Measurements from ENCODE around the gene CHAC1. TPM values are rescaled to one million over a fixed set of nuclear protein-coding genes. Genes with fewer than 3 reads are reported as not detected.

The CHAC1 gene
- total and polyA plus RNA-seq, 2 of the 13 experiments (the other 11 are each of a cell fraction or from before 2014, with no cell fraction given) = 0.44 TPM; not detected in 1

- no peaks in the 10 kb centered on the region for H3K36me3 ChIP-seq (replicated peaks in 1 of 2; ENCODE audit: control insufficient read depth in 1 of 2, insufficient read depth in 2 of 2, low read length in 2 of 2)
- H2AFZ ChIP-seq (ENCODE audit: low read length) = peak overlapping the region; percentile 17
- ChIA-PET CTCF (ENCODE audit: low intra/inter-chr PET ratio, low total read pairs) (no interaction called here), POLR2A (interaction anchor here (0.6 to 2.6 kb wide), 3 partner anchors 9 to 12 kb away, joined by 4 to 10 read pairs (median 4); partner anchors contain the start of gene DLL4)
- peak overlapping the region; percentile 56 for H3K9ac ChIP-seq (ENCODE audit: insufficient read depth, low read depth, low read length)
- FAIRE-seq (no peak), ATAC-seq (peak; percentile 47), DNase-seq (ENCODE audit: low spot score) (peak; percentile 55)
- no peaks in the 10 kb centered on the region for H4K20me1 ChIP-seq (ENCODE audit: insufficient read depth, low read length)
- H3K4me1 ChIP-seq (ENCODE audit: insufficient read depth, low read length) = peaks cover 84% of the 10 kb centered on the region
- intact Hi-C loops (cut with micrococcal nuclease; ENCODE audit: unreplicated experiment) = no loop called here
- no peak overlapping the region for H3K27ac ChIP-seq (ENCODE audit: extremely low read length, insufficient read depth, low read length)
- peak overlapping the region; percentile 92 for H3K4me2 ChIP-seq (ENCODE audit: low read depth, low read length)
- no peaks in the 10 kb centered on the region for H3K9me3 ChIP-seq (ENCODE audit: low read length)
- 0% methylated on average over 1 of the region's 19 CpGs for WGBS (ENCODE audit: low lambda C conversion rate)
- peak overlapping the region; percentile 20 to 71 (median 54) for H3K4me3 ChIP-seq (replicated peaks in 1 of 3; ENCODE audit: insufficient read depth in 1 of 3, low read depth in 2 of 3, low read length in 3 of 3)
- no TSS peak for BruUV-seq (replicated peaks)
- in situ Hi-C loops (cut with HindIII; ENCODE audit: extremely low pct_ligation_motif_present, low pct_unique_long_range_greater_than_20kb) = no loop called here
- no peaks in the 10 kb centered on the region for H3K79me2 ChIP-seq (ENCODE audit: insufficient read depth, low read length)
- H3K27me3 ChIP-seq (ENCODE audit: control insufficient read depth in 1 of 2, insufficient read depth in 2 of 2, low read length in 2 of 2) = peaks cover 3 to 42% of the 10 kb centered on the region in 2 experiments; a peak in 3 of 5 replicates
- no peak for TF ChIP-seq TOPORS (CRISPR knock-in tag; IDR thresholded peaks at IDR 0.05)
- no peak for TF ChIP-seq HMGA1 (CRISPR knock-in tag; conservative IDR thresholded peaks at IDR 0.05)
- no peak for TF ChIP-seq ARID3A (IDR thresholded peaks at IDR 0.05; ENCODE audit: low read depth, low read length)
- no peak for TF ChIP-seq U2AF2 (IDR thresholded peaks at IDR 0.05; ENCODE audit: low read depth, low read length)
- TF ChIP-seq TSC22D2 (CRISPR knock-in tag; IDR thresholded peaks at IDR 0.05; ENCODE audit: borderline replicate concordance) = no peak
- no peak; the same call in 1 of the 2 replicates for TF ChIP-seq KDM2A (CRISPR knock-in tag; IDR thresholded peaks at IDR 0.05; ENCODE audit: borderline replicate concordance, low read depth)
- peak; percentile 65; the same call in 1 of the 2 replicates for TF ChIP-seq SAFB2 (CRISPR knock-in tag; IDR thresholded peaks at IDR 0.05; ENCODE audit: borderline replicate concordance, low read depth)
- TF ChIP-seq POGZ (CRISPR knock-in tag; IDR thresholded peaks at IDR 0.05) = no peak
- no peak for TF ChIP-seq ZMYM4 (CRISPR knock-in tag; IDR thresholded peaks at IDR 0.05)
- no peak for TF ChIP-seq ATF7 (IDR thresholded peaks at IDR 0.05)
- 0 out of 2 replicates have a peak, but pooled peaks have one; percentile 51 for TF ChIP-seq ATF7 (CRISPR knock-in tag; IDR thresholded peaks at IDR 0.05)
- TF ChIP-seq, protein P1, sequence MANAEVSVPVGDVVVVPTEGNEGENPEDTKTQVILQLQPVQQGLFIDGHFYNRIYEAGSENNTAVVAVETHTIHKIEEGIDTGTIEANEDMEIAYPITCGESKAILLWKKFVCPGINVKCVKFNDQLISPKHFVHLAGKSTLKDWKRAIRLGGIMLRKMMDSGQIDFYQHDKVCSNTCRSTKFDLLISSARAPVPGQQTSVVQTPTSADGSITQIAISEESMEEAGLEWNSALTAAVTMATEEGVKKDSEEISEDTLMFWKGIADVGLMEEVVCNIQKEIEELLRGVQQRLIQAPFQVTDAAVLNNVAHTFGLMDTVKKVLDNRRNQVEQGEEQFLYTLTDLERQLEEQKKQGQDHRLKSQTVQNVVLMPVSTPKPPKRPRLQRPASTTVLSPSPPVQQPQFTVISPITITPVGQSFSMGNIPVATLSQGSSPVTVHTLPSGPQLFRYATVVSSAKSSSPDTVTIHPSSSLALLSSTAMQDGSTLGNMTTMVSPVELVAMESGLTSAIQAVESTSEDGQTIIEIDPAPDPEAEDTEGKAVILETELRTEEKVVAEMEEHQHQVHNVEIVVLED (CRISPR knock-in tag; IDR thresholded peaks at IDR 0.05; ENCODE audit: borderline replicate concordance) = no peak
- TF ChIP-seq MTF2 (CRISPR knock-in tag; IDR thresholded peaks at IDR 0.05; ENCODE audit: borderline replicate concordance) = no peak
- no peak for TF ChIP-seq EP300 (IDR thresholded peaks at IDR 0.05; ENCODE audit: low read depth in 2 of 2, low read length in 2 of 2)
- no peak for TF ChIP-seq EP300 (CRISPR knock-in tag; IDR thresholded peaks at IDR 0.05; ENCODE audit: borderline replicate concordance)
- TF ChIP-seq ZNF782 (CRISPR knock-in tag; IDR thresholded peaks at IDR 0.05; ENCODE audit: borderline replicate concordance) = no peak
- TF ChIP-seq ZNF710 (CRISPR knock-in tag; IDR thresholded peaks at IDR 0.05; ENCODE audit: borderline replicate concordance) = peak; percentile 34; the same call in 1 of the 2 replicates
Measured at GRCh38 chr15:40918799-40919392, 34.4 kb upstream of the CHAC1 start.
